Fibroblast of lung (primary cell): ENCODE results near the gene KNG1. TPM values are rescaled to one million over a fixed set of nuclear protein-coding genes. Genes with fewer than 3 reads are reported as not detected.
A peak's percentile ranks its signal among the peaks of the same experiment; 100 is the strongest.

Source experiments
- DNase-seq, 2 donors: peaks; one replicate each; pipeline versions ENCODE4 v3.0.0 to v3.0.0-alpha.2; 2010; ENCODE audit warnings: low read depth in 2 of 2
- H2AFZ ChIP-seq: 2 replicates; pipeline ENCODE4 v1.5.1; 2012; ENCODE audit warnings: low read length, control low read depth, inconsistent platforms
- H3K27ac ChIP-seq: 2 replicates; pipeline ENCODE4 v1.5.1; 2011; ENCODE audit warnings: low read length, control low read depth; ENCODE audit not compliant: insufficient read depth
- H3K27me3 ChIP-seq: 2 replicates; pipeline ENCODE4 v1.5.1; 2011; ENCODE audit warnings: mild to moderate bottlenecking, low read length; ENCODE audit not compliant: control insufficient read depth, insufficient read depth
- H3K36me3 ChIP-seq: 2 replicates; pipeline ENCODE4 v1.5.1; 2011; ENCODE audit warnings: low read length; ENCODE audit not compliant: control insufficient read depth, insufficient read depth
- H3K4me1 ChIP-seq: 2 replicates; pipeline ENCODE4 v1.5.1; 2011; ENCODE audit warnings: low read length; ENCODE audit not compliant: control insufficient read depth, insufficient read depth; ENCODE audit errors: extremely low read depth
- H3K4me2 ChIP-seq: 2 replicates; pipeline ENCODE4 v1.5.1; 2011; ENCODE audit warnings: low read length, control low read depth; ENCODE audit not compliant: insufficient read depth; ENCODE audit errors: extremely low read depth
- H3K4me3 ChIP-seq, 4 experiments: fragments of 200-600 bp in 1 of 4; sonication (generic) in 1 of 4; replicated peaks in 1 of 4; 2 replicates each; pipeline ENCODE4 v1.5.1; 2011 to 2016; ENCODE audit warnings: low read length in 4 of 4, low read depth in 3 of 4, mild to moderate bottlenecking in 3 of 4, control low read depth in 2 of 4, inconsistent platforms in 1 of 4, mixed read lengths in 1 of 4; ENCODE audit not compliant: insufficient read depth in 1 of 4; ENCODE audit errors: control extremely low read depth in 1 of 4
- H3K79me2 ChIP-seq: 2 replicates; pipeline ENCODE4 v1.5.1; 2012; ENCODE audit warnings: mild to moderate bottlenecking, low read length, inconsistent platforms; ENCODE audit not compliant: control insufficient read depth, insufficient read depth
- H3K9ac ChIP-seq: 2 replicates; pipeline ENCODE4 v1.5.1; 2011; ENCODE audit warnings: mild to moderate bottlenecking, low read length, control low read depth; ENCODE audit not compliant: insufficient read depth
- H3K9me3 ChIP-seq: 2 replicates; pipeline ENCODE4 v1.5.1; 2012; ENCODE audit warnings: low read depth, low read length; ENCODE audit not compliant: control insufficient read depth, insufficient read depth
- H4K20me1 ChIP-seq: 2 replicates; pipeline ENCODE4 v1.5.1; 2011; ENCODE audit warnings: low read length; ENCODE audit not compliant: control insufficient read depth, insufficient read depth; ENCODE audit errors: extremely low read depth
- EZH2 ChIP-seq: IDR thresholded peaks from 2 replicates; pipeline ENCODE4 v1.5.1; 2012; ENCODE audit warnings: low read length, control low read depth, mild to moderate bottlenecking; ENCODE audit errors: missing control alignments
- polyA plus RNA-seq, 2 donors: library from polyadenylated mRNA; depleted of rRNA in 1 of 2; stranded (reverse) in 1 of 2; unstranded in 1 of 2; fragments of >200 nt; gene quantifications; 2 replicates each; pipeline ENCODE4 v1.2.1, GENCODE V29; 2011 to 2012; ENCODE audit warnings: missing spikeins in 1 of 2
- total RNA-seq: library from RNA; depleted of rRNA; stranded (reverse); fragments of >200 nt; gene quantifications from 2 replicates; pipeline ENCODE4 v1.2.1, GENCODE V29; 2014
- TF ChIP-seq, protein P1 (sequence below), 2 donors: IDR thresholded peaks in 1 of 2; conservative IDR thresholded peaks in 1 of 2; 1 replicate in 1 of 2; 2 replicates in 1 of 2; pipeline ENCODE4 v1.5.1; 2011 to 2012; ENCODE audit warnings: low read length in 2 of 2, control low read depth in 1 of 2, inconsistent platforms in 1 of 2, low read depth in 1 of 2, mild to moderate bottlenecking in 1 of 2

KNG1 gene
- total and polyA plus RNA-seq, 2 donors (not counting 1 experiment from before 2014, with no cell fraction given): not detected

DNA sequence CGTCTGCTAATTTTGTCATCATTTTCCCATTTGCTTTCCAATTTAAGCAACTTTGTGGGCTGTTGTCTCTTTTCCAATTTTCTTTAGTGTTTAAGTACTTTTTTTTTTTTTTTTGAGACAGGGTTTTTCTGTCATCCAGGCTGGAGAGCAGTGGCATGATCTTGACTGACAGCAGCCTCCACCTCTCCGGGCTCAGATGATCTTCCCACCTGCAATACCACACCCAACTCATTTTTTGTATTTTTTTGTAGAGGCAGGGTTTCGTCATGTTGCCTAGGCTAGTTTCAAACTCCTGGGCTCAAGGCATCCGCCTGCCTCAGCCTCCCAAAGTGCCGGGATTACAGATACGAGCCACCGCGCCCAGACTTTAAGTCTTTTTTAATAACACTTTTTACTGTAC lies 40.1 kb downstream of the KNG1 start:
- no peaks in the 10 kb centered on the region for H3K79me2 ChIP-seq
- H3K4me3 ChIP-seq: no peak overlapping the region
- no peaks in the 10 kb centered on the region for H4K20me1 ChIP-seq
- no peaks in the 10 kb centered on the region for H3K27me3 ChIP-seq
- H3K9ac ChIP-seq: no peak overlapping the region
- no peak for DNase-seq
- no peak overlapping the region for H3K27ac ChIP-seq
- no peak overlapping the region for H3K4me2 ChIP-seq
- TF ChIP-seq, protein P1, sequence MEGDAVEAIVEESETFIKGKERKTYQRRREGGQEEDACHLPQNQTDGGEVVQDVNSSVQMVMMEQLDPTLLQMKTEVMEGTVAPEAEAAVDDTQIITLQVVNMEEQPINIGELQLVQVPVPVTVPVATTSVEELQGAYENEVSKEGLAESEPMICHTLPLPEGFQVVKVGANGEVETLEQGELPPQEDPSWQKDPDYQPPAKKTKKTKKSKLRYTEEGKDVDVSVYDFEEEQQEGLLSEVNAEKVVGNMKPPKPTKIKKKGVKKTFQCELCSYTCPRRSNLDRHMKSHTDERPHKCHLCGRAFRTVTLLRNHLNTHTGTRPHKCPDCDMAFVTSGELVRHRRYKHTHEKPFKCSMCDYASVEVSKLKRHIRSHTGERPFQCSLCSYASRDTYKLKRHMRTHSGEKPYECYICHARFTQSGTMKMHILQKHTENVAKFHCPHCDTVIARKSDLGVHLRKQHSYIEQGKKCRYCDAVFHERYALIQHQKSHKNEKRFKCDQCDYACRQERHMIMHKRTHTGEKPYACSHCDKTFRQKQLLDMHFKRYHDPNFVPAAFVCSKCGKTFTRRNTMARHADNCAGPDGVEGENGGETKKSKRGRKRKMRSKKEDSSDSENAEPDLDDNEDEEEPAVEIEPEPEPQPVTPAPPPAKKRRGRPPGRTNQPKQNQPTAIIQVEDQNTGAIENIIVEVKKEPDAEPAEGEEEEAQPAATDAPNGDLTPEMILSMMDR (conservative IDR thresholded peaks at IDR 0.05 in 1 of 2, IDR thresholded peaks at IDR 0.05 in 1 of 2; ENCODE audit: low read depth in 1 of 2, low read length in 2 of 2): no peak
- no peak for TF ChIP-seq EZH2
- no peaks in the 10 kb centered on the region for H3K9me3 ChIP-seq
- H3K4me1 ChIP-seq: no peaks in the 10 kb centered on the region
- no peak overlapping the region for H2AFZ ChIP-seq
- H3K36me3 ChIP-seq: no peaks in the 10 kb centered on the region

DNA sequence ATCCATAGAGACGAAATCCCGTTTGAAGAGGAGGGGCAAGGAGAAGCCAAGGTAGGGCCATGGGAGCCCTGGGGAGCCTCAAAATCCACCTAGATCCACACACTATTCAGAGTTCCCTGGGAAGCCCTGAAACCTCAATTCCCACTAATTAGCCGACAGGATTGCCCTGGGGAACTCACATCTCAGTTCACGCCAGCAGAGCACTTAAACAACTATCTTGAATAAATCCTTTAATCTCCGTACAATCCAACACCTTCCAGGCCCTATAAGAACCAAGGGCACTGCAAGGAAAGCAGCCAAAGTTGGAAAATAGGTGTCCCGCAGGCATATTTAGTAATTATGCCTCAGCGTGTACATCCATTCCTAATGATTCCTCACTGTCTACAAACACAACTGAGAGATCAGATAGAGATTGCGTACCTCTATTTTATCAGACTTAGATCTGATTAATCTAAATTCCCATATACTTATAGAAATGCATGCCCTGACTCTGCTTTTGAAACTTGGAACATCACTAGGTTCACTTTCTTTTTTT lies 40.6 kb downstream of the KNG1 start:
- TF ChIP-seq, protein P1 (conservative IDR thresholded peaks at IDR 0.05 in 1 of 2, IDR thresholded peaks at IDR 0.05 in 1 of 2; ENCODE audit: low read depth in 1 of 2, low read length in 2 of 2): no peak
- no peak for TF ChIP-seq EZH2
- Histone ChIP-seq H3K36me3 (no peaks in the 10 kb centered on the region), H3K4me3 (no peak overlapping the region), H4K20me1 (no peaks in the 10 kb centered on the region), H3K79me2 (no peaks in the 10 kb centered on the region), H3K4me2 (no peak overlapping the region), H3K27ac (no peak overlapping the region), H3K9me3 (no peaks in the 10 kb centered on the region), H2AFZ (no peak overlapping the region), H3K27me3 (no peaks in the 10 kb centered on the region), H3K4me1 (no peaks in the 10 kb centered on the region), H3K9ac (no peak overlapping the region)
- no peak for DNase-seq

DNA sequence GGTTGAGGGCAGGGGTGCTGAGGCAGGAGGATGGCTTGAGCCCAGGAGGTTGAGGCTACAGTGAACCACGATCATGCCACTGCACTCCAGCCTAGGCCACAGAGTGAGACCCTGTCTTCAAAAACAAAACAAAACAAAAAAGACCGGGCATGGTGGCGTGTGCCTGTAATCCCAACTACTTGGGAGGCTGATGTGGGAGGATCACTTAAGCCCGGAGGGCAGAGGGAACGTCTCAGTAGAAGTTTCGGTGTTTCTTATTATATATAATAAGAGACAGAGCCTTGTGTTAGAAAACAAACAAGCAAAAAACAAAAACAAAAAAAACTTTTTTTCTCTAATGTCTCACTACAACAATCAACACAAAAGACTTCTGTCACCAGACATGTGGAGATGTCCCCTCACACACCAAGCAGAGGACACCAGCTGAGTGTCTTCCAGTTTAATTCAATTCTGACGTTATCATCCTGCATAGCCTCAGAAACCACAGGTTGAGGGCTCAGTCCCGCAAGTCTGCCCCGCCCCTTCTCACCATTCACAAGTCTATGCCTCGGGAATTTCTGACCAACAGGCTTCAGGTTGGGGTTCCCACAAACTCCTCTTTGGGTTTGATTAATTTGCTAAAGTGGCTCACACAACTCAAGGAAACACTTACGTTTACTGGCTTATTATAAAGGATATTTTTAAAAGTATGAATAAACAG lies 42.2 kb downstream of the KNG1 start:
- Histone ChIP-seq H3K4me1 (no peaks in the 10 kb centered on the region), H3K4me3 (no peak overlapping the region), H3K9ac (no peak overlapping the region), H2AFZ (no peak overlapping the region), H3K79me2 (no peaks in the 10 kb centered on the region), H3K27ac (no peak overlapping the region), H3K36me3 (no peaks in the 10 kb centered on the region), H3K27me3 (no peaks in the 10 kb centered on the region), H3K4me2 (no peak overlapping the region), H4K20me1 (no peaks in the 10 kb centered on the region), H3K9me3 (no peaks in the 10 kb centered on the region)
- no peak for TF ChIP-seq EZH2
- TF ChIP-seq, protein P1 (conservative IDR thresholded peaks at IDR 0.05 in 1 of 2, IDR thresholded peaks at IDR 0.05 in 1 of 2; ENCODE audit: low read depth in 1 of 2, low read length in 2 of 2): no peak
- DNase-seq: peak in 1 of 2 donors; percentile 19
